Peyer's patch (tissue), 4 donors: Measurements from ENCODE around the gene USP32.

Experiments used
- POLR2A ChIP-seq, 2 donors: fragments of 450-650 bp; IDR thresholded peaks; one replicate each; pipeline ENCODE4 v1.5.1; 2017; ENCODE audit warnings: antibody characterized with exemption in 2 of 2, mild to moderate bottlenecking in 2 of 2, moderate library complexity in 2 of 2
- TF ChIP-seq, protein P1 (sequence below), 6 experiments: fragments of 450-650 bp in 4 of 6; fragments of 200-600 bp in 2 of 6; sonication (generic) in 1 of 6; IDR thresholded peaks; one replicate each; pipeline ENCODE4 v1.5.1; 2017 to 2019; ENCODE audit warnings: antibody characterized with exemption in 6 of 6, mild to moderate bottlenecking in 3 of 6, moderate library complexity in 1 of 6

DNA sequence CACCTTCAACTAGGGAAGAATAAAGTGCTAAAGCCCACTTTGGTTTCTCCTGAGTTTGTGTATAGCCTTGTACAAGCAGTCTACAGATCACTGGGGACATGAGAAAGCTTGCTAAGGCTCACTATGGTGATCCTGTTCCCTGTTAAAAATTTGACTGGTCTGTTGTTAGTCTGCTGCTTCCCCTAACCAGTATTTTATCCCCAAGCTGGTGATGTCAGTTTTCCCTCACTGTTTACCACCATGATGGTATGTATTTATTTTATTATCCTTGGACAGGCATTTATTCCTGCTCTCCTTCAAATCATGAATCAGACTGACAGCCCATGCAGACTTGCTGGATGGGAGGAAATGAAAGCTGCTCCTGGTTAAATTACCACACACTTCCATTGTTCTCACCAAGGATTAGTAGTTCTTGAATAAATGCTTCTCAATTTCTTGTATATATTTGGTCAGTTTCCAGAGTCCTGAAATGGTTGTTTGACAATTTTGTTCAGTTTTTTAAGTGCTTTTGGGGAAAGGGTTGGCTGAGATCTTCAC, 142.6 kb downstream of the USP32 start:
- TF ChIP-seq, protein P1, sequence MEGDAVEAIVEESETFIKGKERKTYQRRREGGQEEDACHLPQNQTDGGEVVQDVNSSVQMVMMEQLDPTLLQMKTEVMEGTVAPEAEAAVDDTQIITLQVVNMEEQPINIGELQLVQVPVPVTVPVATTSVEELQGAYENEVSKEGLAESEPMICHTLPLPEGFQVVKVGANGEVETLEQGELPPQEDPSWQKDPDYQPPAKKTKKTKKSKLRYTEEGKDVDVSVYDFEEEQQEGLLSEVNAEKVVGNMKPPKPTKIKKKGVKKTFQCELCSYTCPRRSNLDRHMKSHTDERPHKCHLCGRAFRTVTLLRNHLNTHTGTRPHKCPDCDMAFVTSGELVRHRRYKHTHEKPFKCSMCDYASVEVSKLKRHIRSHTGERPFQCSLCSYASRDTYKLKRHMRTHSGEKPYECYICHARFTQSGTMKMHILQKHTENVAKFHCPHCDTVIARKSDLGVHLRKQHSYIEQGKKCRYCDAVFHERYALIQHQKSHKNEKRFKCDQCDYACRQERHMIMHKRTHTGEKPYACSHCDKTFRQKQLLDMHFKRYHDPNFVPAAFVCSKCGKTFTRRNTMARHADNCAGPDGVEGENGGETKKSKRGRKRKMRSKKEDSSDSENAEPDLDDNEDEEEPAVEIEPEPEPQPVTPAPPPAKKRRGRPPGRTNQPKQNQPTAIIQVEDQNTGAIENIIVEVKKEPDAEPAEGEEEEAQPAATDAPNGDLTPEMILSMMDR (IDR thresholded peaks at IDR 0.05) = no peak
- TF ChIP-seq POLR2A (IDR thresholded peaks at IDR 0.05) = no peak
